Parathyroid adenoma (tissue), 2 donors: ENCODE data around the gene TEAD4.

Experiments
- H2AFZ ChIP-seq: fragments of 300-600 bp; sonication (generic); one replicate; pipeline ENCODE4 v1.7.0; 2017; ENCODE audit warnings: antibody characterized with exemption, mild to moderate bottlenecking
- H3K27ac ChIP-seq: fragments of 300-600 bp; sonication (generic); one replicate; pipeline ENCODE4 v1.7.0; 2017
- H3K27me3 ChIP-seq: fragments of 300-600 bp; sonication (generic); one replicate; pipeline ENCODE4 v1.7.0; 2017; ENCODE audit warnings: low read length; ENCODE audit not compliant: control insufficient read depth, insufficient read depth
- H3K36me3 ChIP-seq: fragments of 300-600 bp; sonication (generic); one replicate; pipeline ENCODE4 v1.7.0; 2017; ENCODE audit warnings: low read length; ENCODE audit not compliant: control insufficient read depth, insufficient read depth
- H3K4me1 ChIP-seq: fragments of 300-600 bp; sonication (generic); one replicate; pipeline ENCODE4 v1.7.0; 2017; ENCODE audit warnings: control low read depth
- H3K4me2 ChIP-seq: fragments of 300-600 bp; sonication (generic); one replicate; pipeline ENCODE4 v1.7.0; 2017; ENCODE audit warnings: low read length
- H3K4me3 ChIP-seq: fragments of 300-600 bp; sonication (generic); one replicate; pipeline ENCODE4 v1.7.0; 2017; ENCODE audit warnings: low read depth, low read length
- H3K79me2 ChIP-seq: fragments of 300-600 bp; sonication (generic); one replicate; pipeline ENCODE4 v1.7.0; 2017; ENCODE audit warnings: control low read depth
- H3K9ac ChIP-seq: fragments of 300-600 bp; sonication (generic); one replicate; pipeline ENCODE4 v1.7.0; 2017; ENCODE audit warnings: mild to moderate bottlenecking
- H3K9me3 ChIP-seq: fragments of 300-600 bp; sonication (generic); one replicate; pipeline ENCODE4 v1.7.0; 2017; ENCODE audit warnings: low read length; ENCODE audit not compliant: control insufficient read depth
- CTCF ChIP-seq: fragments of 300-600 bp; sonication (generic); IDR thresholded peaks from one replicate; pipeline ENCODE4 v1.7.0; 2017; ENCODE audit warnings: antibody characterized with exemption, mild to moderate bottlenecking
- donor health status: primary hyperparathyroidism.

Gene TEAD4

GRCh38 chr12:3076730-3077571, 117.8 kb downstream of the TEAD4 start, which contains the start of gene TSPAN9:
Gene TSPAN9 (plus strand): TSS chr12:3077379. CDS start chr12:3201194, 123,815 bp downstream.
- TF ChIP-seq CTCF: no peak
- Histone ChIP-seq H3K4me1 (peaks cover 29% of the 10 kb centered on the region), H3K27ac (peak within 1 kb of the TSS; percentile 90), H3K79me2 (peaks cover 10% of the 10 kb centered on the region), H3K4me3 (peak within 1 kb of the TSS; percentile 67), H3K4me2 (peak within 1 kb of the TSS; percentile 80), H3K9me3 (no peaks in the 10 kb centered on the region), H3K9ac (peak within 1 kb of the TSS; percentile 56), H3K36me3 (no peaks in the 10 kb centered on the region), H2AFZ (peak within 1 kb of the TSS; percentile 84), H3K27me3 (no peaks in the 10 kb centered on the region)

- H3K9ac ChIP-seq: no peak overlapping the region
- H3K27me3 ChIP-seq: no peaks in the 10 kb centered on the region
- peak overlapping the region; percentile 78 for H3K4me2 ChIP-seq
- peak overlapping the region; percentile 67 for H3K4me3 ChIP-seq
- peak overlapping the region; percentile 78 for H2AFZ ChIP-seq
- H3K9me3 ChIP-seq: no peaks in the 10 kb centered on the region
- no peak for TF ChIP-seq CTCF
- peak overlapping the region; percentile 59 for H3K27ac ChIP-seq
- H3K79me2 ChIP-seq: peaks cover 10% of the 10 kb centered on the region
- peaks cover 35% of the 10 kb centered on the region for H3K4me1 ChIP-seq
- H3K36me3 ChIP-seq: no peaks in the 10 kb centered on the region
Observed at GRCh38 chr12:3077572-3078081, 118.4 kb downstream of the TEAD4 start.

- Histone ChIP-seq H3K4me1 (peaks cover 38% of the 10 kb centered on the region), H3K79me2 (peaks cover 10% of the 10 kb centered on the region), H2AFZ (peak overlapping the region; percentile 78), H3K9ac (no peak overlapping the region), H3K9me3 (no peaks in the 10 kb centered on the region), H3K36me3 (no peaks in the 10 kb centered on the region), H3K27ac (peak overlapping the region; percentile 59), H3K27me3 (no peaks in the 10 kb centered on the region), H3K4me3 (peak overlapping the region; percentile 67), H3K4me2 (peak overlapping the region; percentile 78)
- no peak for TF ChIP-seq CTCF
Observed at GRCh38 chr12:3078086-3078820, 119.1 kb downstream of the TEAD4 start.

GRCh38 chr12:3081091-3081490, 121.9 kb downstream of the TEAD4 start:
- no peak overlapping the region for H3K4me2 ChIP-seq
- no peaks in the 10 kb centered on the region for H3K9me3 ChIP-seq
- peaks cover 11% of the 10 kb centered on the region for H3K79me2 ChIP-seq
- H3K4me1 ChIP-seq: peaks cover 21% of the 10 kb centered on the region
- H3K27ac ChIP-seq: no peak overlapping the region
- no peak overlapping the region for H3K9ac ChIP-seq
- no peak overlapping the region for H3K4me3 ChIP-seq
- no peak overlapping the region for H2AFZ ChIP-seq
- no peak for TF ChIP-seq CTCF
- H3K27me3 ChIP-seq: no peaks in the 10 kb centered on the region
- H3K36me3 ChIP-seq: no peaks in the 10 kb centered on the region
